ENCODE data around the gene KIF13A.

The KIF13A gene

GRCh38 chr6:17744019-17744756 lies 243.2 kb downstream of the KIF13A start:
- Histone ChIP-seq H3K79me2 (ENCODE audit: low read length) (no peaks in the 10 kb centered on the region), H3K36me3 (replicated peaks; ENCODE audit: insufficient read depth, low read length) (no peaks in the 10 kb centered on the region), H3K27ac (ENCODE audit: low read length) (no peak overlapping the region), H3F3A (ENCODE audit: insufficient read depth, low read length) (no peaks in the 10 kb centered on the region), H3K4me1 (ENCODE audit: low read length) (no peaks in the 10 kb centered on the region), H3K9me2 (replicated peaks; ENCODE audit: insufficient read depth, low read length) (no peaks in the 10 kb centered on the region), H2AFZ (ENCODE audit: low read length) (no peak overlapping the region), H3K4me3 (ENCODE audit: low read length) (no peak overlapping the region), H3K27me3 (replicated peaks; ENCODE audit: insufficient read depth, low read length) (no peaks in the 10 kb centered on the region), H3K4me2 (ENCODE audit: low read depth, low read length) (no peak overlapping the region), H3K9me3 (replicated peaks; ENCODE audit: insufficient read depth, low read length) (no peaks in the 10 kb centered on the region), H4K20me1 (ENCODE audit: insufficient read depth, low read length) (no peaks in the 10 kb centered on the region), H3K9ac (ENCODE audit: low read length) (no peak overlapping the region)
- no peak for TF ChIP-seq EZH2 (optimal IDR thresholded peaks at IDR 0.05; ENCODE audit: low read depth, low read length)
- TF ChIP-seq EZH2phosphoT487 (IDR thresholded peaks at IDR 0.05; ENCODE audit: low read length), result no peak
- no peak for TF ChIP-seq CTCF (IDR thresholded peaks at IDR 0.05; ENCODE audit: low read length)
- DNase-seq, result no peak

- Histone ChIP-seq H4K20me1 (ENCODE audit: insufficient read depth, low read length) (no peaks in the 10 kb centered on the region), H2AFZ (ENCODE audit: low read length) (no peak overlapping the region), H3K4me2 (ENCODE audit: low read depth, low read length) (no peak overlapping the region), H3K9me3 (replicated peaks; ENCODE audit: insufficient read depth, low read length) (no peaks in the 10 kb centered on the region), H3K9me2 (replicated peaks; ENCODE audit: insufficient read depth, low read length) (no peaks in the 10 kb centered on the region), H3K4me3 (ENCODE audit: low read length) (no peak overlapping the region), H3K9ac (ENCODE audit: low read length) (no peak overlapping the region), H3K27ac (ENCODE audit: low read length) (no peak overlapping the region), H3K27me3 (replicated peaks; ENCODE audit: insufficient read depth, low read length) (no peaks in the 10 kb centered on the region), H3K36me3 (replicated peaks; ENCODE audit: insufficient read depth, low read length) (no peaks in the 10 kb centered on the region), H3F3A (ENCODE audit: insufficient read depth, low read length) (no peaks in the 10 kb centered on the region), H3K4me1 (ENCODE audit: low read length) (no peaks in the 10 kb centered on the region), H3K79me2 (ENCODE audit: low read length) (no peaks in the 10 kb centered on the region)
- no peak for DNase-seq
- TF ChIP-seq EZH2 (optimal IDR thresholded peaks at IDR 0.05; ENCODE audit: low read depth, low read length), result no peak
- no peak for TF ChIP-seq EZH2phosphoT487 (IDR thresholded peaks at IDR 0.05; ENCODE audit: low read length)
- no peak for TF ChIP-seq CTCF (IDR thresholded peaks at IDR 0.05; ENCODE audit: low read length)
Measured at GRCh38 chr6:17741507-17741906, 245.9 kb downstream of the KIF13A start.

- H4K20me1 ChIP-seq (ENCODE audit: insufficient read depth, low read length), result no peaks in the 10 kb centered on the region
- H3K4me1 ChIP-seq (ENCODE audit: low read length), result no peaks in the 10 kb centered on the region
- no peak overlapping the region for H3K4me2 ChIP-seq (ENCODE audit: low read depth, low read length)
- DNase-seq, result no peak
- no peaks in the 10 kb centered on the region for H3K79me2 ChIP-seq (ENCODE audit: low read length)
- H3F3A ChIP-seq (ENCODE audit: insufficient read depth, low read length), result no peaks in the 10 kb centered on the region
- TF ChIP-seq CTCF (IDR thresholded peaks at IDR 0.05; ENCODE audit: low read length), result no peak
- no peak for TF ChIP-seq EZH2phosphoT487 (IDR thresholded peaks at IDR 0.05; ENCODE audit: low read length)
- no peak for TF ChIP-seq EZH2 (optimal IDR thresholded peaks at IDR 0.05; ENCODE audit: low read depth, low read length)
- H3K27me3 ChIP-seq (replicated peaks; ENCODE audit: insufficient read depth, low read length), result no peaks in the 10 kb centered on the region
- H2AFZ ChIP-seq (ENCODE audit: low read length), result no peak overlapping the region
- no peaks in the 10 kb centered on the region for H3K9me3 ChIP-seq (replicated peaks; ENCODE audit: insufficient read depth, low read length)
- H3K27ac ChIP-seq (ENCODE audit: low read length), result no peak overlapping the region
- no peaks in the 10 kb centered on the region for H3K36me3 ChIP-seq (replicated peaks; ENCODE audit: insufficient read depth, low read length)
- H3K9me2 ChIP-seq (replicated peaks; ENCODE audit: insufficient read depth, low read length), result no peaks in the 10 kb centered on the region
- no peak overlapping the region for H3K4me3 ChIP-seq (ENCODE audit: low read length)
- no peak overlapping the region for H3K9ac ChIP-seq (ENCODE audit: low read length)
Measured at GRCh38 chr6:17740559-17741220, 246.7 kb downstream of the KIF13A start.

Measured in MM.1S (cell line).